Spinal cord (tissue), 10 donors: ENCODE measurements around the gene FNIP2. TPM values are rescaled to one million over a fixed set of nuclear protein-coding genes. Genes with fewer than 3 reads are reported as not detected.
"Not testable (repeated sequence)": the region's sequence is repeated elsewhere in the genome, so short reads cannot be mapped to it uniquely, and the experiment has no call there.

ENCODE experiments used
- DNase-seq, 6 donors: peaks; one replicate each; pipeline versions ENCODE4 v3.0.0 to v3.0.0-alpha.2; 2013 to 2015; ENCODE audit warnings: low spot score in 6 of 6, low read depth in 4 of 6
- H3K27ac ChIP-seq: one replicate; pipeline ENCODE4 v1.5.1; 2013; ENCODE audit warnings: low read depth, low read length, control low read depth
- H3K27me3 ChIP-seq: one replicate; pipeline ENCODE4 v1.6.1; 2013; ENCODE audit warnings: low read length; ENCODE audit not compliant: control insufficient read depth, insufficient read depth
- H3K36me3 ChIP-seq: one replicate; pipeline ENCODE4 v1.6.1; 2013; ENCODE audit warnings: low read length; ENCODE audit not compliant: control insufficient read depth, insufficient read depth
- H3K4me1 ChIP-seq: one replicate; pipeline ENCODE4 v1.6.1; 2013; ENCODE audit warnings: low read length; ENCODE audit not compliant: control insufficient read depth, insufficient read depth
- H3K4me3 ChIP-seq: one replicate; pipeline ENCODE4 v1.5.1; 2013; ENCODE audit warnings: low read depth, low read length, control low read depth
- H3K9me3 ChIP-seq: one replicate; pipeline ENCODE4 v1.6.1; 2013; ENCODE audit warnings: low read length; ENCODE audit not compliant: control insufficient read depth, insufficient read depth
- whole genome bisulfite sequencing: methylation state at CpG from one replicate; pipeline ENCODE4 v1.1.5; 2013; ENCODE audit warnings: missing lambda C conversion rate; ENCODE audit not compliant: insufficient coverage; 5-methylcytosine and 5-hydroxymethylcytosine counted together
- polyA plus RNA-seq, 2 donors: library from polyadenylated mRNA; unstranded; fragments of 120-200 nt; gene quantifications; one replicate each; pipeline ENCODE4 v1.2.1, GENCODE V29; 2013; ENCODE audit not compliant: insufficient read length in 2 of 2
- total RNA-seq, 2 donors: library from RNA; depleted of rRNA in 1 of 2; stranded (reverse); fragments of 120-200 nt in 1 of 2; fragments of >200 nt in 1 of 2; gene quantifications; one replicate each; pipeline versions ENCODE4 v1.2.3 to v1.2.4, GENCODE V29; 2013 to 2014
- donor health status: healthy.

FNIP2 gene
- total and polyA plus RNA-seq, 4 donors = 19.4 to 59.2 (median 28.7) TPM

DNA sequence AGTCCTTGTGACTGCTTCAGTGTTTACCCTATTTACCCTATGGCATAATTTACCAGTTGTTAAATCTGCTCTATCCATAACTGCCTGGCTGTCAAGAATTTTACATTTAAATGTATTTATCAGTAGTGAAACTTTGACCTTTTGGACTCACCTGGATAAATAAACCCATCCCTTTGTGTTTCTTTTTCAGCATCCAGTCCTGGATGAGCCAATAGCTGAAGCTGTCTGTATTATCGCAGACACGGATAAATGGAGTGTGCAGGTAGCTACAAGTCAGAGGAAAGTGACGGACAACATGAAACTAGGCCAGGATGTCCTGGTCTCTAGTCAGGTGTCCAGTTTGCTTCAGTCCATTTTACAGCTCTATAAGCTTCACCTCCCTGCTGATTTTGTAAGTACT is 122.4 kb downstream of the FNIP2 start:
- H3K36me3 ChIP-seq = peaks cover 8% of the 10 kb centered on the region
- 90% methylated on average over 3 of the region's 3 CpGs for WGBS

DNA sequence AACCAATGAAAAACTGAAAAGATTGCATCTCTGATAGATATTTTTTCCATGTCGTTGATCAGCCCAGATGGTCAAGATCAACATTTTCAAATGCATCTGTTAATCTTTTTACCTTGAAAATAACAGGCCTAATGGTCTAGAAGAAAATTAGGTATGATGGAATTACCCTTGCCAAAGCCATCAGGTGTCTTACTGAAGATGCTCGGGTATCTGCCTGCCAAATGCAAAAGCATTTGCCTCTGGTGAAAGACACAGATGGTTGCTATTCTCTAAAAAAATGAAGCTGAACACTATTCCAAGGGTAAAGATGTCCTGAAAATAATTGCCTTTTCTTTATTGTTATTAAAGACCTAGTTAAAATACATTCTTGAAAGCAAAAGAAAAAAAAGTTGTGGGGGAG is 126.0 kb downstream of the FNIP2 start:
- H3K36me3 ChIP-seq = peaks cover 2% of the 10 kb centered on the region
- no peaks in the 10 kb centered on the region for H3K27me3 ChIP-seq
- no peaks in the 10 kb centered on the region for H3K9me3 ChIP-seq
- WGBS = no CpG with 5 or more reads among the region's 2 CpGs
- H3K4me3 ChIP-seq = no peak overlapping the region
- DNase-seq = no peak
- no peaks in the 10 kb centered on the region for H3K4me1 ChIP-seq
- no peak overlapping the region for H3K27ac ChIP-seq

More for the DNA sequence above, 122.4 kb downstream of the FNIP2 start:
- no peaks in the 10 kb centered on the region for H3K4me1 ChIP-seq
- no peaks in the 10 kb centered on the region for H3K27me3 ChIP-seq
- no peaks in the 10 kb centered on the region for H3K9me3 ChIP-seq
- no peak overlapping the region for H3K27ac ChIP-seq
- no peak overlapping the region for H3K4me3 ChIP-seq
- no peak for DNase-seq

DNA sequence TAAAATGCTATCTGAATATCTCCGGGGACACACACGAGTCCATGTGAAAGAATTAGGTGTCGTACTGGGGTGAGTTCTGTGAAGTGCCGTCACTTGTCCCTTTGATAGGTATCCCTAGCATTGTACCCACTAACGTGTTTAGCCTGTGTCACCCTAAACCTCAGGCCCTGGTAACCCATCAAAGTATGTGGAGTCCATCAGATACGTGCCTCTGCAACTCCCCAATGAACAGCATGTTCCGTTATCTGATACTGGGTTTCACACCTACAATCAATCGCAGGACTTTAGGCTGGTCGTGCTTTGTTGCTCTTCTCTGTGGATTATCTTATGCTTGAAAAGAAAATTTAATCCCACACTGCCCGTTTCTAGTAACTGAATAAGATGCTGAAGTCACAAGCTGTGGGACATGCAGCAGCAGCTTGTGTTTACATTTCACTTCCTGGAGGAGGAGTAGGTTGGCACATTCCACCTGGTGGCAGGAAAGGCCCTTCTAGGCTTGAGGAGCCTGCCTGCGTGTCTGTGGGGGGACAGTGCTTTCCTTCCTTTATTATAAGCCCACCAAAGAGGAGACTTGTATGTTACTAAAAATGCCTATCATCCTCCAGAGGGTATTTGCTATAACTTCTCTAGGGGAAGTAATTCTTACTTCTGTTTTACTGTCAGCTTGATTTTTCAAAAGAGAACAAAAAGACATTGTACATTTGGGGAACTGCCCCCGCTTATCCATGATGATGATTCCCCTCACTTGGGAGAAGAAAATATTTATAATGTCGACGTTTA is 127.2 kb downstream of the FNIP2 start:
- Histone ChIP-seq H3K27me3 (no peaks in the 10 kb centered on the region), H3K4me1 (no peaks in the 10 kb centered on the region), H3K27ac (no peak overlapping the region), H3K36me3 (peaks cover 2% of the 10 kb centered on the region), H3K4me3 (no peak overlapping the region), H3K9me3 (no peaks in the 10 kb centered on the region)
- peak in 1 of 6 donors; percentile 46 for DNase-seq
- 82% methylated on average over 5 of the region's 14 CpGs for WGBS

DNA sequence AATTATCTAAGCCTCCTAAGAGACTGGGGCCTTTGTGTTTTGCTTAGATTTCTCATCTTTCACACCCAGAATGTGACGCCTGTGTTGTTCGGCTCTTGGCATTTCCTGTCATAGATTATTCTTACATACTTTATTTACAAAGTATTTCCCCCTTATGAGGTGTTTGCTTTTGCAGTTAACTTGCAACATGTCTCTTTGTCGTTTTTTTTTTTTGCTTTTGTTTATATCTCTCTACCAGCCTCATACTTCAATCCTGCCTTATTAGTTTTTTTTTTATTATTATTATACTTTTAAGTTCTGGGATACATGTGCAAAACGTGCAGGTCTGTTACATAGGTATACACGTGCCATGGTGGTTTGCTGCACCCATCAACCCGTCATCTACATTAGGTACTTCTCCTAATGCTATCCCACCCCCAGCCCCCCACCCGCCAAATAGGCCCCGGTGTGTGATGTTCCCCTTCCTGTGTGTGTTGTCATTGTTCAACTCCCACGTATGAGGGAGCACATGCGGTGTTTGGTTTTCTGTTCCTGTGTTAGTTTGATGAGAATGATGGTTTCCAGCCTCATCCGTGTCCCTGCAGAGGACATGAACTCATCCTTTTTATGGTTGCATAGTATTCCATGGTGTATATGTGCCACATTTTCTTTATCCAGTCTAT is 127.9 kb downstream of the FNIP2 start:
- DNase-seq, H3K4me1 ChIP-seq, H3K36me3 ChIP-seq, H3K4me3 ChIP-seq, H3K9me3 ChIP-seq, H3K27me3 ChIP-seq, H3K27ac ChIP-seq: not testable (repeated sequence)
- WGBS = no CpG with 5 or more reads among the region's 11 CpGs

DNA sequence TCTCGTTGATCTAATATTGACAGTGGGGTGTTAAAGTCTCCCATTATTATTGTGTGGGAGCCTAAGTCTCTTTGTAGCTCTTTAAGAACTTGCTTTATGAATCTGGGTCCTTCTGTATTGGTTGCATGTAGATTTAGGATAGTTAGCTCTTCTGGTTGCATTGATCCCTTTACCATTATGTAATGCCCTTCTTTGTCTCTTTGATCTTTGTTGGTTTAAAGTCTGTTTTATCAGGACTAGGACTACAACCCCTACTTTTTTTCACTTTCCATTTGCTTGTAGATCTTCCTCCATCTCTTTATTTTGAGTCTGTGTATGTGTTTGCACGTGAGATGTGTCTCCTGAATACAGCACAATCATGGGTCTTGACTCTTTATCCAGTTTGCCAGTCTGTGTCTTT is 131.6 kb downstream of the FNIP2 start:
- not testable (repeated sequence) for H3K4me3 ChIP-seq, H3K9me3 ChIP-seq, H3K27ac ChIP-seq, H3K27me3 ChIP-seq, DNase-seq, H3K36me3 ChIP-seq, H3K4me1 ChIP-seq
- WGBS = no CpG with 5 or more reads among the region's 2 CpGs

DNA sequence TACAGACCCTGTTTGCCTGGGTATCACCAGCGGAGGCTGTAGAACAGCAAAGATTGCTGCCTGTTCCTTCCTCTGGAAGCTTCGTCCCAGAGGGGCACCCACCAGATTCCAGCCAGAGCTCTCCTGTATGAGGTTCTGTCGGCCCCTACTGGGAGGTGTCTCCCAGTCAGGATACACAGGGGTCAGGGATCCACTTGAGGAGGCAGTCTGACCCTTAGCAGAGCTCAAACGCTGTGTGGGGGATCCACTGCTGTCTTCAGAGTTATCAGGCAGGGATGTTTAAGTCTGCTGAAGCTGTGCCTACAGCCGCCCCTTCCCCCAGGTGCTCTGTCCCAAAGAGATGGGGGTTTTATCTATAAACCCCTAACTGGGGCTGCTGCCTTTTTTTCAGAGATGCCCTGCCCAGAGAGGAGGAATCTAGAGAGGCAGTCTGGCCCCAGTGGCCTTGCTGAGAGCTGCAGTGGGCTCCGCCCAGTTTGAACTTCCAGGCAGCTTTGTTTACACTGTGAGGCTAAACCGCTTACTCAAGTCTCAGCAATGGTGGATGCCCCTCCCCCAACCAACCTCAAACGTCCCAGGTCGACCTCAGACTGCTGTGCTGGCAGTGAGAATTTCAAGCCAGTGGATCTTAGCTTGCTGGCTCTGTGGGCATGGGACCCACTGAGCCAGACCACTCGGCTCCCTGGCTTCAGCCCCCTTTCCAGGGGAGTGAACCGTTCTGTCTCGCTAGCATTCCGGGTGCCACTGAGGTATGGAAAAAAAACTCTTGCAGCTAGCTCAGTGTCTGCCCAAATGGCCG is 133.7 kb downstream of the FNIP2 start:
- H3K4me3 ChIP-seq, H3K36me3 ChIP-seq, DNase-seq, H3K27me3 ChIP-seq, H3K4me1 ChIP-seq, H3K9me3 ChIP-seq, H3K27ac ChIP-seq: not testable (repeated sequence)
- WGBS = 76% methylated on average over 13 of the region's 14 CpGs

DNA sequence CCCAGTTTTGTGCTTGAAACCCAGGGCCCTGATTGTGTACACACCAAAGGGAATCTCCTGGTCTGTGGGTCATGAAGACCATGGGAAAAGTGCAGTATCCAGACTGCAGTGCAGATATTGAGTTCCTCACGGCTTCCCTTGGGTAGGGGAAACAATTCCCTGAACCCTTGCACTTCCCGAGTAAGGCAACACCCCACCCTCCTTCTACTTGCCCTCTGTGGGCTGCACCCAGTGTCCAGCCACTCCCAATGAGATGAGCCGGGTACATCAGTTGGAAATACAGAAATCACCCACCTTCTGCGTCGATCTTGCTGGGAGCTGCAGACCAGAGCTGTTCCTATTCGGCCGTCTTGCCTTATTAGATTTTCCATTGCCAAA is 134.2 kb downstream of the FNIP2 start:
- H3K36me3 ChIP-seq = no peaks in the 10 kb centered on the region
- no peak for DNase-seq
- 98% methylated on average over 6 of the region's 7 CpGs for WGBS
- H3K4me3 ChIP-seq = no peak overlapping the region
- H3K9me3 ChIP-seq = no peaks in the 10 kb centered on the region
- H3K4me1 ChIP-seq = no peaks in the 10 kb centered on the region
- no peaks in the 10 kb centered on the region for H3K27me3 ChIP-seq
- no peak overlapping the region for H3K27ac ChIP-seq

DNA sequence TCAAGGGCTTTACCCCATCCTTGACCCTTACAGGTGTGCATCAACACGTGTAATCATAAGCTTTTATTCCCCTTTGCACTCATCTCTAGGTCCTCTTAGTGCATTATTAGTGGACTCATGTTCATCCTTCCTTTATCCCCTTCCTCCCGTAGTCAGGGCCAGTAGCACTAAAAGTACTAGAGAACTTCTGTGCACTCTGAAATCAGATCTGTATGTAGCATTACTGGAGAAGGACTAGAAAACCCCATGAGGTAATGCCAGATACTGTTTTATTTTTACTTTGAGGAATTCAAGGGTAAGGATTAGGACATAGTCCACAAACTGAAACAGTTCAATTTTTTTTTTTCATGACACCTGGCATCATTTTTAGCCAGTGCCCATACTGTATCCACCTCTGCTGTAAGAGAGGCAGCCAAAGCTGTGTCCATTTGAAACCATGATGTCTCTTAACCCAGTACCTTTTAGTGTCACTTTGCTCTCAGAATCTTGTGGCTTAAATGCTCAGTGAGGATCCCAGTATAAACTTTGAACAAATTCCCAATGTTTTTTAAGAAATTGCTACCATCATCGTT is 134.7 kb downstream of the FNIP2 start:
- H3K4me3 ChIP-seq = no peak overlapping the region
- no peaks in the 10 kb centered on the region for H3K36me3 ChIP-seq
- DNase-seq = no peak
- no peaks in the 10 kb centered on the region for H3K4me1 ChIP-seq
- no peaks in the 10 kb centered on the region for H3K9me3 ChIP-seq
- H3K27ac ChIP-seq = no peak overlapping the region
- no peaks in the 10 kb centered on the region for H3K27me3 ChIP-seq
- WGBS = no CpG with 5 or more reads among the region's 3 CpGs

DNA sequence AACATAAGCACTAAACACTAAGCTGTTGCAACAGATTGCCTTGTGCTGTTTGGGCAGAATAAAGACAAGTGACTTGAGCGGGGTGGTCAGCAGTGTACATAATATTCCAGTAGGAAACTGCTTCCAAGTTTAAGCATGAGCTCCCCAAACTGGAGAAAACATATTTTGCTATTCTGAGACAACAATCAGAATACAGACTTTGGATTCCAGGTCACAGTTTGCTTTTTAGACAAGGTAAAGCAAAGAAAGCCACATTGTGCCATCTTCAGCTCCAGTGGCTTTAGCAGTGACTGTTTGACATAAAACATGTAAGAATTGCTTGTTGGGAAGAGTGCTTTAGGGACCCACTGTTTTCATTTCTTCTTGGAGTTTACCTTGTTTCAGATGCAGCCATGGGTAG is 136.0 kb downstream of the FNIP2 start:
- no peak overlapping the region for H3K4me3 ChIP-seq
- no peaks in the 10 kb centered on the region for H3K9me3 ChIP-seq
- H3K27ac ChIP-seq = no peak overlapping the region
- no peaks in the 10 kb centered on the region for H3K36me3 ChIP-seq
- no peak for DNase-seq
- H3K4me1 ChIP-seq = no peaks in the 10 kb centered on the region
- H3K27me3 ChIP-seq = no peaks in the 10 kb centered on the region
- no CpG with 5 or more reads among the region's 1 CpG for WGBS
